NCI-H524 (cell line): ENCODE measurements around the gene GORASP1.

Source experiments
- DNase-seq, 2 experiments: peaks; one replicate each; lab custom pipeline; 2025; lab: John Stamatoyannopoulos, UW

The GORASP1 gene

DNA sequence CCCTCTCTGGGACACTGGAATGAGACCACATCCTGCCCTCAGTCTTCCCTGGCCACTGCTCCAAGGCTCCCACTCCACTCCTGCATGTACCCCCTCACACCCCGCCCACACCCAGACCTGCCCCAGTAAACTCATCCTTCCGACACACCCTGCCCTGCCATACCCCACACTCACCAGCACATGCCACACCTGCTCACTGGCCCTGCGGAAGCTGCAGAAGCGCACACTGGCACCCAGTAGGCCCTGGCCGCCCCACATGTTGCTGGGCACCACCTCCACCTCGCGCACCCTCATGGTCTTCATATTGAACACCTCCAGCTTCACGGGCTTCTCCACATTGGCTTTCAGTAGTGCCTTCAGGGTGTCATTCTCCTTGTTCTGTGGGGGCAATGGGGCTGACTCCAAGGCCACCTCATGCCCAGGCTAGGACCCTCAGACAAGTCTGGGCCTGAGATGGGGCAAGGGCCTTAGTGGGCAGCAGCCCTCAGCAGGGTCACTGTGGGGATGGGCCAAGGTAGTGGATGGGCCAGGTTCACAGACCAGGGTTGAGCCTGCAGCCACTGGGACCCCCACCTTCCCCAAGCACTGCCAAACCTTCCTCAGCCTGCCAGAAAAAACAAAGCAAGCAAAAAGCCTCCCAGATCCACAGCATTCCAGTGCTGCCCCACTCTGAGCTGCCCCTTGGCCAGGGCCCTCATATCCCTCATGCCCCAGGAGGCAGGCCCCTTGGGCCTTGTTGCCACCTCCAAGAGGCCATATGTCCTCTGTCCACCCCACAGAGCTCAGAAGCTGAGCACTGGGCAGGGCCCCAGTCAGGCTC is 4.7 kb downstream of the GORASP1 start:
- DNase-seq: no peak

DNA sequence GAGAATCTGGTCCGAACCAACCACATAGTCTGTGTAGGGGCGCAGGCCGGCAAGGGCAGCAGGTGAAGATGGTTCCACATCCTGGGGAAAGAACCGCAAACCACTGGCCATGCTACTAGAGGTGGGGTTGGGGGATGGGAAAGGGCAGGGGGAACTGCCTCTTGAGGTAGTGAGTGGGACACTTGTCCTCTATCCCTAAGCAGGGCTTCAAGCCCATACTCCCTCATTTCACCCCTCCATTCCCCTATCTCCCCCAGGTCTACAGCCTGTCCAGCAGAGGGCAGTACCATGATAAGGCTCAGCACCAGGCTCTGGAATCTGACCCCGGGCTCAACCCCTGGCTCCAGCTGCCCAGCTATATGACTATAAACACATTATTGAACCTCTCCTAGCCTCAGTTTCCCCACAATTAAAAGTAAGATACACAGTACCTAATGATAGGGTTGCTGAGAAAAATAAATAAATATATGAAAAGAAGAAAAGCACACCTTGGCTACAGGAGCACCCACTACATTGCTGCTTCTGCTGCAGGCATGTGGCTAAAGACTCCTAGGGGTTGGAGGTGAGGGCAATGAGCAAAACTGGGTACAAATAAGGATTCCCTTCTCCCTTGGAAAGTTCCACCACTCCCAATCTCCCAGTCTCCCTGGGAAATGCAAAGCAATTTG is 6.3 kb downstream of the GORASP1 start:
- peak in 1 of 2 experiments; percentile 24 for DNase-seq

DNA sequence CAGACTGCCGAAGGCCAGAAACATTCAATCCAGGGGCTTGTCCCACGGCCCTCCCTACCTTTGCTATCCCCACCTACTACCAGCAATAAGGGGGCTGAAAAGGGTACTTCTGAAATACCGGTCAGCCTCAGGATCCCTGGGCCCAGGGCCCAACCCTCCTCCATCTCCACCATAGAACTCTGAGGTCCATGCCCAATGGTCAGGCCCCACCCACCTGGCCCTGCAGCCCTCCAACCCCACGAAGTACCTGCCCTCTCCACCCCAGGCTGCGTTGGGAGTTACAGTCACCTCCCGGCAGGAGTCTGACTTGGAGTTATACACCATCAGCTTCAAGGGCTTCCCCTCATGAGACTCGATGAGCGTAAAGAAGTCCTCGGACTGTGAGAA is 6.9 kb downstream of the GORASP1 start:
- no peak for DNase-seq

DNA sequence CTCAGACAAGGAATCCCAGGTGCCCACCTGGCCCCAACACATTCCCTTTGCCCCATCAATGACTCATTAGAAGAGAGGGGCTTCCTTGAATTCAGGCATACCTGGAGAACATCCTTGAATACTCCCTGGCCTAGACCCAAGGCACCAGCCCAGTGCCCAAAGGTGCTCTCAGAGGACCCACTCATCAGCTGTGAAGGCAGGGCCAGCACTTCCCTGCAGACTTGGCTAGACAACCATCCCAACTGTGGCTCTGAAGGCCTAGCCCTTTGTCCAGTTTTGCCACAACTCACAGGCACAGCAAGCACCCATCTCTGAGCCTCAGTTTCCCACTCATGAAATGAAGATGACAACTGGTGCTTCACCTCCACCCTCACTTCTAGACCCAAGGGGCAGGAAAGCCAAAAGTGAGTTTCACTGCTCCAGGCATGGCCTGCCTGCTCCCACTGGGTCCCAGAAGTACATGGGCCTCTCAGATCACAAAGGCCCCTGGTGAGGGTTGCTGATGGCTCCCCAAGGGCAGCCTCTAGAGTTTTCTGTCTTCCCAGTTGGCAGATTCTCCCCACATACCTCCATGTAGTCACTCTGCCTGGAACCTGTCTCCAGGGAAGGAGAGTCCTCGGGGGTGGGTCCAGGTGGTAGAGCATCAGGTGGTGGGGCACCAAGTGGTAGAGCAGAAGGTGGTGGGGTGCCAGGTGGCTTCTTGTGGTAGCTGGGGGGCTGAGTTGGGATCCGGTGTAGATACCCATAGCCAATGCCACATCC is 7.5 kb downstream of the GORASP1 start:
- DNase-seq: no peak

DNA sequence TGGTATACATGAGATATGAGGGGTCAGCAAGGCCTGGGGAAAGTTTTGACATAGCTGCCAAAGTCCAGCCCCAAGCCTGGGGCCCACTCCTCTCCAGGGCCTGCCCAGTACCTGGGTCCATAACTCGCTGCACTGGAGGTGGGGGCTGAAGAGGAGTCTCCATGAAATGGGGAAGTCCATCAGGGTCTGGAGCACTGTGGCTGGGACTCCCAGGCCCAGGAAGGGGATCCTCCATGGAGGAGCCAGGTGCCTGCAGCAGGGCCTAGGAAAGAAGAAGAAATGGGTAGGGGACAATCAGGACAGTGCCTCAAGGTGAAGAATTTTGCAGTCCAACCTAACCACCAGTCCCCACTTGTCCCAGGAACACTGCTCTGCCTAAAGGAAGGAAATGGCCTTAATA is 8.2 kb downstream of the GORASP1 start:
- DNase-seq: no peak

DNA sequence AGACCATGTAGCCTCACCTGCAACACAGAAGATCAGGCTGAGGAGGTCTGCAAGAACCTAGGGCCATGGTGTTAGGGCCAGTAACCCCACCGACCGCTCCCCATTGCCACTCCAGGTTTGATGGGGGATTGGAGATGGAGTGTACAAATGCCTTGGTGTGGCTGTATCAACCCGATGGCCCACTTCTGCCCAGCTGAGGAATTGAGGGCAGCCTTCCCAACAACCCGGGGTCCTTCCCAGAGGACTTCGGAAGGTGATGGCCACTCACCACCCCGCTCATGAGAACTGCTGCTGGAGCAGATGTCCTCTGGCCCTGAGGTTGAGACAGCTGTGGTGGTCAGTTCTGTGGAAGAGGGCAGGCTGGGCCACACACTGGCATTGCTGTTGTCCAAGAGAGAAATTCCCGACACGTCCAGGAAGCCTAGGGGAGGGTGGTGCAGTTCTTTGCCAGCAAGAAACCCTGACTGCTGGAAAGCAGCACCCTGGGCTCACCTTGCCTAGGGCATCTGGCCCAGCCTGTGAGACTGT is 8.9 kb downstream of the GORASP1 start:
- no peak for DNase-seq

DNA sequence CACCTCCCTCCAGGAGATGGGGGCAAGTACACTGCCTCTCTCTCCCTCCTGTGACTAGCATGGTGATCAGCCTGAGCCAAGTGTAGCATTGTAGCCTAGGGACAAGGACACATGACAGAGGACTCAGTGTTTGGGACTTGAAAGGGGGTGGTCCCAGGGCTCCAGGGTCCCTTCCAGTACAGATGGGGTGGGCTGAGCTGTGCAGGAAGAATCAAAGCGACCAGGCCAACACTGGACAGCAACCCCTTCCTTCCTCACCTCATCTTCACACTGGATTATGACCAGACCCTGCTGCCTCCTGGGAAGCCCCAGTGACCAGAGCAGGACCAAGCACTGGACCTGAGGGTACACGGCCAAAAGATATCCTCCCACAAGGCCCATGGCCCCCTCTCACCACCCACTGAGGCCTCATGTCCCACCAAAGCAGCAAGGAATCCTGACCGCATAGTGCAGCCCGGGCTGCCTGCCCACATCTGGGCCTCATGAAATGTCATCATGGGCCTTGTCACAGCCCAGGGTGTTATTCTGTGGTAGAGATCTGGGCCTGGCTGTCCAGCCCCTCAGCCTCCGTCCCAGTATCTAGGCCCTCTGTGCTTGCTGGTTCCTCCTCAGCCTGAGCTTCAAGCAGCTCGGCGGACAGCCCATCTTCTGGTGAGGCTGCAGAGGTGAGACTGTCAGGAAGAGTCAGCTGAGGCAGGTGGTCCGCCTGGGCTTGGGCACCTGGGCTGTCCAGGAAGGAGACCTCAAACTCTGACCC is 9.5 kb downstream of the GORASP1 start:
- DNase-seq: no peak

DNA sequence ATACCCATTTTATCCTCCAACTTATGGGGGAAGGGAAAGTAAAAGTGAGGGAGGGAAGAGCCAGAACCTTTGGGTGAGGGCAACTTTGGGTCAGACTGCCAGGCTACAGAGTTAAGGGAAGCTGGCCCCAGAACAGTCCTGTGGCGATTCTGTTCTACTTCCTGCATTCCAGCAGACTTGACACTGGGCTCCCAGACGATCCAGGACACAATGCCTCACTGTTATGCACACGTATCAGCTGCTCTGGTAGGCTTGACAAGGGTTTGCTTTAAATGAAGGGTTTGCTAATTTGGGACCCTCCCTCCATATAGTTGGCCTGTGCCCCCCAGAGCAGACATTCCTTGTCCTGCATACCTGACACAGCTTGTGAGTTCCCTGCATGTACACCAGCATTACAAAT is 10.7 kb downstream of the GORASP1 start:
- no peak for DNase-seq

DNA sequence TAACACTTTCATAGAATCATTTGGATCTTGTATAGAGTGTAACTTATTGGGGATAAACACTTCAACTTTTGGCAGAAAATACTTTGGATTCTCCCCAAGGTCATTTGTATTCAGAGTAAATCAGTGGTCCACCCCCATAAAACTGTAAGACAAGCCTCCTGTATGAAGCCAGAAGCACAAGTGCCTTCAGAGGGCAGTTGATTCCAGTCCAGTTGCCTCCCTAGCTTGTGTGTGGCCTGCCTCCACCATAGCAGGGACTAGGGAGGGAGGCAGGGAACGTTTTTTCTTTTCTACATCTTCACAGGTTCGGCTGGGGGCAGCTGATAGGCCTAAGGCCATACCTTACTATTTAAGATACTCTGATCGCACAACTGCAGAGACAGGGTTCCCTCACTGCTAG is 11.6 kb downstream of the GORASP1 start:
- DNase-seq: no peak

DNA sequence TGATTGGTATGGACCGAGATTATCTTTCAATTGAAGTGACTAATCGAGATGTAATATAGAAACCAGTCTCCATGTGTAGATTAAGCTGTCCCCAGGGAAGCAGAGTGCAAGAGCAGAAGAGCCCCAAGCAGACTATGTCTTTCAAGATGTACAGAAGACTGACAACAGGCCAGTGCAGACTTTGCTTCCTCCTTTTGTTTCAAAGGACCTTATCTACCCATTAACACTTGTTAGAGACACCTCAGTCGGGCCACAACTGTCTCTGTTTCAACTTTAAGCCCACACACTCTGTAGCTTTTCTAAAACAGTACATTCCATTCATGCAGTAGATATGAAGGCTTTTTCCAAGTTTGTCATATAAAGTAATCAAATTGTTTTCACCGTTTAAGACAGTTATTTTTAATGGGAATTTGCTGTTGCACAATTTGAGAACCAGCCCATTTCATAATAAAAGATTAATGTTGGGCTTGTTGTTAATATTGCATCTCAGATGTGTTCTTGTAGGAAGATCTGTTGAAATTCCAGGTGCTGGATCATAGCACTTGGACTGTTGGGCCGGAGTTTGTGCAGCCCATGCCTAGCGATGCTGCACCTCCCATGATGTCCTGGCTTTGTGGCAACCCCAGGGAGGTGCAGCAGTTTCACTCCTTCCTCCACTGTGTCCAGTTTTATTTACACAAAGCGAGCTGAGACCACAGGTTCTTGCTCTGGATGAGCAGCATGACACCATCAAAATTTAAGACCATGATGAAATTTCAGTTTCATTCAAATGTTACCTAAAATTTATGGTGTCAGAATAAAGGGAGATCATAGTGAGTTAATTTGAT is 12.4 kb downstream of the GORASP1 start:
- DNase-seq: no peak

DNA sequence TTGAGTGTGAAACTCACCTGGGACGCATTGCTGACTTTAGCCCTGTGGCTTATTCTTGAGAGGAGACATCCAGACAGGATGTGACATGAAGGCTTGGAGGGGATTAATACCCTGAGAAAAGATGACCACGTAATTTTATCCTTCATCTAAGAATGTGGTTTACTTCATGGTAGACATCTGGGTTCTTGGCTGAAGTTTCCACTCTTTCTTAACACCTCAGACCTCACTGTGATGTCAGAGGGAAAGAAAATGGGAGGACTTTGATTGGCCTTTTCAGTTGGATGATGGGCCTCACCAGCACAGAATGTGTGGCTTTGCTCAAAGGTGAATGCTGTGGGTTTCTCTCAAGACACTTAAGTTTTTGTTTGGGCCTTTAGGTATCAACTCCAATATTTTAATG is 16.5 kb downstream of the GORASP1 start:
- no peak for DNase-seq

DNA sequence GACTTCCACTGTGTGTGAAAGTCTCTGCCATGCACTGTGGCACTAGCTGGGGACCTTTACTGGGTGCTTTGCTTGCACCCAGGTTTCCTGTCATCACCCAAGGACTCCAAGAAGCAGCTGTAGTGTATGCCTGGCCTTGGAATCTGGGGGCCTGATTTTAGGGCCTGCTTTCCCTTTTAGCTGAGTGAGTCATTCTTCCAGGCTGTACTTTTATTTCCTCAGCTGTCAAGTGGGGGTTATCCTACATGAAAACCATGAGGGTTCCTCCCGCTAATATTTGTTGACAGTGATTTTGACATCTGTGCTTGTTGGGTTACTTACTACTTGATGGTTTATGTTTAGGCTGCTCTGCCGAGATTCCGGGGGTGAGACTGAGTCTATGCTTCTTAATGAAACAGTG is 18.5 kb downstream of the GORASP1 start:
- no peak for DNase-seq

DNA sequence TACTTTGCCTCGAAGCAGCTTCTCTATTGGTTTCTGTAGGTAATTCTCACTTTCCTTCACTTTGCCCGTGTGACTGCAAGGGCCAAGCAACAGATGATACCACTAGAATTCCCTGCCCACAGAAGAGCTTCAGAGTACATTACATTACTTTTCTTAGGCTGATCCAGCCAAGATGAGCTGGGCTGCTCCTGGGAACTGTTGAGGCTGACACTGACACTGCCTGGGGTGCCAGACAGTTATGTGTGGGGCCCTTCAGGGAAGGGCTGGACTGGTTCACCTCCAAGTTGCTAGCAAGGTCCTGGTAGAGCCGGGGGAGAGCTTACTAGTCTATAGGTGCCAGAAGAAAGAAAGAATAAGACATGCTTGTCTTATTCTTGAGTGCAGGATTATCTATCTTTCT is 19.0 kb downstream of the GORASP1 start:
- DNase-seq: no peak

DNA sequence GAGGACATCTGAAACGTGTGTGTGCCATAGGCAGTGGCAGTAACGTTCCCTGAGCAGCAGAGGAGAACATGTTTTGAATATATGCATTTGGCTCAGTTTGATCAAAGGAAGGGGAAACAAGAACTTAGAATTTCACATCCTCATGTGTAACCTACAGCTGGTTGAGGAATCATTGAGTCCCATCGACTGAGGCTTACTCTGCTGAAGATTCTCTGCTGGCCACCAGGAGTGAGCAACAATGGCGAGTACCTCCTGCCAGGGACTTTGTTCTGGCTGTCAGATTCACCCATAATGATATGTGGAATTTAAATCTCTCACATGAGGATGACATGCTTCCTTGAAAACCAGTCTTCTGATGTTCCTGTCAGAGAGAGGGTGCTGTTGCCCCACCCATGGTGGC is 21.3 kb downstream of the GORASP1 start:
- DNase-seq: no peak

DNA sequence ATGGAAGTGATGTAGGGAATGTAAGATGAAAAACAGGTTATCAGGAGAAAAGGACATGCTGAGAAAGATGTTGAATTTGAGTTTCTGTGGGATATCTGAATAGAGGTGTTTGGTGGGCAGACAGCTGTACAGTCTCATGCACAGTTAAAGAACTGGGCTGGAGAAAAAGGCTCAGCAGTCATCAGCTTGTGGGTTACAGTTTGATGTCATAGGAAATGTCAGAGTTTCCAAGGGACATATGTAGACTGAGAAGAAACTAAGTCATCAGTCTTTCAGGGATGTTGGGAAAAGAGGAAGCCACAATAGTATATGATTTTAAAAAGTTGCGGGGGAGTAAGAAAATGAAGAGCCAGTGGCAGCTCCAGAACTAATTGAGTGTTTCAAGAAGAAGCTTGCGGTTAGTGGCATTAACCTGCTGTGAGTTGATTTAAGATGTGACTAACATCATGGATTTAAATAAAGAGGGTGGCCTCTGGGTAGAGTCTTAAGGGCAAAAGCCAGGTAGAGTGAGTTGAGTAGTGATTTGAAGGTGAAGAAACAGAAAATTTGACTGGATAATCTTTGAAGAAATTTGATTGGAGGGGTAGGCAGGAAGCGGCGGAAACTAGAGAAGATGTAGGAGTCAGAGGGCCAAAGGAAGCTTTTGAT is 24.6 kb downstream of the GORASP1 start:
- no peak for DNase-seq

DNA sequence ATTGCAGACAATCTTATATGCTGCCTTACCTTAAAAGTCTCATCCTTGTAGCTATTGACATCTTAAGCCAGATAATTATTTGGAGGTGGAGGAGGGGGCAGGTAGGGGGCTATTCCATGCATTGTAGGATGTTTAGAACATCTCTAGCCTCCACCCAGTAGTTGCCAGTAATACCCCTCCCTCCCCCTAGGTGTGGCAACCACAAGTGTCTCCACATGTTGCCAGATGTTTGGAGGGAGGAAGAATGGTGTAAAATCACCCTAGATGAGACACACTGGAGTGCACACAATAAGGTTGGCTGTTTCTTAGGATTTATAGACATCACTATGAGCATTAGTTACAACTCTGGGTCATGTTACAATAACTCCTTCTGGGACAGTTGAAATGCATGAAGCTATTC is 27.4 kb downstream of the GORASP1 start:
- DNase-seq: no peak

DNA sequence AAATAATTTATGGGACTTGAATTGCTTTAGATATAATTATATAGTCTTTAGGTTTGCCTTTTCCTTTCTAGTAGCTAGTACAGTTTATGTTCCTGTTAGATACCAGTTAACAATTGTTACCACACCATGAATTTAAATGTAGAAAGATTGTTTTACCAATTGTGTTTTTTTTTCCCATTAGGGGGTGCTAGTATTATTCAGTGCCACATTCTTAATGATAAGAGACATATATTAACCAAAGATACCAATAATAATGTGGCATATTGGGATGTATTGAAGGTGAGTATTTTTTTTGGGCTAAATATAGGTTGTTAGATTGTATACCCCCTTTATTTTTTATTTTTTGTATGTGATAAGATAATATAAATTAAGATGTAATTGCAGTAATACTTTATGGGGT is 27.9 kb downstream of the GORASP1 start:
- DNase-seq: no peak

DNA sequence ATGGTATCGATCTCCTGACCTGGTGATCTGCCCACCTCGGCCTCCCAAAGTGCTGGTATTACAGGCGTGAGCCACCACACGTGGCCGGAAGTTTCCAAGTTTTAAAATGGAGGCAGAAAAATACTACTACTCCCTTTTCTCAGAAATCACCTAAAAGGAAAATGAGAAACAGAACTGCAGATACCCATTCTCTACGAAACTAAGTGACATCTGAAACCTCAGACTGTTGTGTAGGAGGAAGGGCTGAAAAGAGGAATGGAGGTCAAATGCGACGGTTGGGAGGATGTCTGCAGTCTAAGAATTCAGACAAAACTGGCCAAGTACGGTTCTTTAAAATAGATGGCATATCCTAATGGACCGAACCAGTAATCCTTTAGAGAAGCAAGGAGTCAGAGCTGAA is 31.5 kb downstream of the GORASP1 start:
- no peak for DNase-seq

DNA sequence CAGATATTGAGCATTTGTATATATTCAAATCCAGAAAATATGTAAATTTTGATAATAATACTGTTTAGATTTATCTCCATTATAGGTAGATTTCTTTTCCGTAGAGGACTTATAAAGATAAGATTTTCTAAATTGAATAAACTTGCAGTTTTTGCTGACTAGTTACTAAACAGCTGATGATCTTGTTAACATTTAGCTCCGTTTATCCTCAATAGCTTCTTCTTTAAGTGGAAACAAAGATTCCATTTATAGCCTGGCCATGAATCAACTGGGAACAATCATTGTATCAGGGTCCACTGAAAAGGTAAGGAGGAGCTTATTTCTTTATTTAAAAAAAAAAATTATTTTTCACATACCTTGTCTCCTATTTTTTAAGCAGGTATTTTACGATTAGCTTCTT is 38.9 kb downstream of the GORASP1 start:
- DNase-seq: no peak

DNA sequence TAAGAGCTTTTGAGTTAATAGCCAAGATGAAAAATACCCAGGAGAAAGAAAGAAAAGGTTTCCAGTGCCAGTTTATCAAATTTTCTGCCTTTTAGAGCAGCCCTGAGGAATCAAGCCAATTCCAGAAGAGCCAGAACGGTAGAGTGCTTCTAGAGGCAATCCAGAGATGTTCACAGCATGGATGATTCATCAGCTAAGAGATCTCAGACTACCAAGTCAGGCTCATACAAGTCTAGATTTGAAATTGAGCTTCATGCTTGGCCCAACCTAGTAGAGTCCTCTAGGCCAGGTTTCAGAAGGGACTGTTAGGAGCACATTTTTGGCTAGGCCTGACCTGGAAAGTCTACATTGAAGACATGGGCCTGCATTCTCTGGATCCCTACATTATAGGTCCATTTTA is 40.1 kb downstream of the GORASP1 start:
- DNase-seq: no peak

DNA sequence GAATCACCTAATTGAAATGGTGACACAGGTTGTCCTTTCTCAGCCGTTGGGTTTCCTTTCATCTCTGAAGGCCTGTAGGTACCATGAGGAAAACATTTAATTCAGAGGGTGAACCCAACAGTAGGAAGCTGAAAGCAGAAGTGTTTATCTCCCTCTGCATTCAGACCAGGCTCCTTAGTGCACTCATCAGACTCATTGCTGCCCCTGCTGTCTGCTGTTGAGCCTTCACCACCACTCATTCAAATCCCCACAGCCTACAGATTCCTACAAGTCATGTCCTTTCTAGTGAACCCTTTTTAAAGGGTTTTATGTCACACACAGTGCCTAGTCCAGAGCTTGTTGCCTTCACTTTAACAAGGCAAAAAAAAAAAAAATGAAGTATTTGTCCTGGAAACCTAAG is 42.2 kb downstream of the GORASP1 start:
- DNase-seq: peak in 1 of 2 experiments; percentile 13
